Activated naive CD8-positive, alpha-beta T cell (primary cell): ENCODE measurements around the gene DRC1.

Experiments used
- H3K27ac Mint-ChIP-seq: one replicate; pipeline ENCODE4 v1.8.0; 2021; ENCODE audit warnings: mixed read lengths
- H3K27me3 Mint-ChIP-seq: one replicate; pipeline ENCODE4 v1.8.0; 2021; ENCODE audit warnings: mixed read lengths
- H3K36me3 Mint-ChIP-seq: one replicate; pipeline ENCODE4 v1.8.0; 2021; ENCODE audit warnings: mixed read lengths
- H3K4me1 Mint-ChIP-seq: one replicate; pipeline ENCODE4 v1.8.0; 2021; ENCODE audit warnings: low read depth, mixed read lengths
- H3K4me3 Mint-ChIP-seq: one replicate; pipeline ENCODE4 v1.8.0; 2021; ENCODE audit warnings: mild to moderate bottlenecking, mixed read lengths
- H3K9me3 Mint-ChIP-seq: one replicate; pipeline ENCODE4 v1.8.0; 2021; ENCODE audit warnings: low read depth, mixed read lengths

DRC1 gene

GRCh38 chr2:26382564-26382963 lies 19.2 kb upstream of the DRC1 start:
- Mint-ChIP-seq H3K27me3 (no peaks in the 10 kb centered on the region), H3K36me3 (peaks cover 12% of the 10 kb centered on the region), H3K9me3 (no peaks in the 10 kb centered on the region), H3K4me1 (peaks cover 6% of the 10 kb centered on the region), H3K27ac (no peak overlapping the region), H3K4me3 (no peak overlapping the region)

- Mint-ChIP-seq H3K9me3 (no peaks in the 10 kb centered on the region), H3K27ac (no peak overlapping the region), H3K4me1 (no peaks in the 10 kb centered on the region), H3K27me3 (no peaks in the 10 kb centered on the region), H3K36me3 (peaks cover 4% of the 10 kb centered on the region), H3K4me3 (no peak overlapping the region)
These were observed 17.5 kb upstream of the DRC1 start for GRCh38 chr2:26384183-26384582.

GRCh38 chr2:26384597-26384996 lies 17.1 kb upstream of the DRC1 start:
- Mint-ChIP-seq H3K4me1 (no peaks in the 10 kb centered on the region), H3K27ac (no peak overlapping the region), H3K9me3 (no peaks in the 10 kb centered on the region), H3K4me3 (no peak overlapping the region), H3K27me3 (no peaks in the 10 kb centered on the region), H3K36me3 (peaks cover 4% of the 10 kb centered on the region)

- H3K36me3 Mint-ChIP-seq: peaks cover 8% of the 10 kb centered on the region
These were observed 14.5 kb upstream of the DRC1 start for GRCh38 chr2:26387189-26387588.

GRCh38 chr2:26394694-26395093 lies 7.0 kb upstream of the DRC1 start:
- Mint-ChIP-seq H3K36me3 (peaks cover 5% of the 10 kb centered on the region), H3K4me3 (no peak overlapping the region), H3K27ac (no peak overlapping the region), H3K4me1 (peaks cover 25% of the 10 kb centered on the region), H3K27me3 (no peaks in the 10 kb centered on the region), H3K9me3 (no peaks in the 10 kb centered on the region)

More at GRCh38 chr2:26387189-26387588, 14.5 kb upstream of the DRC1 start:
- no peak overlapping the region for H3K4me3 Mint-ChIP-seq
- no peaks in the 10 kb centered on the region for H3K9me3 Mint-ChIP-seq
- no peak overlapping the region for H3K27ac Mint-ChIP-seq
- H3K27me3 Mint-ChIP-seq: no peaks in the 10 kb centered on the region
- no peaks in the 10 kb centered on the region for H3K4me1 Mint-ChIP-seq

- H3K36me3 Mint-ChIP-seq: peaks cover 2% of the 10 kb centered on the region
- no peaks in the 10 kb centered on the region for H3K27me3 Mint-ChIP-seq
- H3K9me3 Mint-ChIP-seq: no peaks in the 10 kb centered on the region
- no peak overlapping the region for H3K27ac Mint-ChIP-seq
- no peak overlapping the region for H3K4me3 Mint-ChIP-seq
- H3K4me1 Mint-ChIP-seq: peaks cover 29% of the 10 kb centered on the region
These were observed 6.3 kb upstream of the DRC1 start for GRCh38 chr2:26395394-26395793.

GRCh38 chr2:26396734-26397298 lies 4.9 kb upstream of the DRC1 start:
- peaks cover 2% of the 10 kb centered on the region for H3K36me3 Mint-ChIP-seq
- H3K4me3 Mint-ChIP-seq: peak overlapping the region; percentile 20
- H3K27me3 Mint-ChIP-seq: no peaks in the 10 kb centered on the region
- H3K4me1 Mint-ChIP-seq: peaks cover 32% of the 10 kb centered on the region
- no peaks in the 10 kb centered on the region for H3K9me3 Mint-ChIP-seq
- peak overlapping the region; percentile 73 for H3K27ac Mint-ChIP-seq

GRCh38 chr2:26399771-26400376 lies 1.8 kb upstream of the DRC1 start:
- peaks cover 2% of the 10 kb centered on the region for H3K36me3 Mint-ChIP-seq
- H3K4me3 Mint-ChIP-seq: no peak overlapping the region

GRCh38 chr2:26400723-26401122 lies 997 bp upstream of the DRC1 start:
- H3K36me3 Mint-ChIP-seq: peaks cover 2% of the 10 kb centered on the region
- no peaks in the 10 kb centered on the region for H3K9me3 Mint-ChIP-seq
- peaks cover 31% of the 10 kb centered on the region for H3K4me1 Mint-ChIP-seq
- H3K4me3 Mint-ChIP-seq: no peak overlapping the region
- peaks cover 1% of the 10 kb centered on the region for H3K27me3 Mint-ChIP-seq
- H3K27ac Mint-ChIP-seq: no peak overlapping the region

More at GRCh38 chr2:26399771-26400376, 1.8 kb upstream of the DRC1 start:
- no peak overlapping the region for H3K27ac Mint-ChIP-seq
- peaks cover 1% of the 10 kb centered on the region for H3K27me3 Mint-ChIP-seq
- H3K4me1 Mint-ChIP-seq: peaks cover 32% of the 10 kb centered on the region
- no peaks in the 10 kb centered on the region for H3K9me3 Mint-ChIP-seq

- H3K4me3 Mint-ChIP-seq: no peak overlapping the region
- H3K27ac Mint-ChIP-seq: no peak overlapping the region
These were observed 5.8 kb downstream of the DRC1 start for GRCh38 chr2:26407526-26407925.

GRCh38 chr2:26409785-26410184 lies 8.1 kb downstream of the DRC1 start:
- H3K9me3 Mint-ChIP-seq: no peaks in the 10 kb centered on the region
- peaks cover 7% of the 10 kb centered on the region for H3K4me1 Mint-ChIP-seq
- H3K4me3 Mint-ChIP-seq: no peak overlapping the region
- peaks cover 5% of the 10 kb centered on the region for H3K36me3 Mint-ChIP-seq
- H3K27me3 Mint-ChIP-seq: peaks cover 12% of the 10 kb centered on the region
- no peak overlapping the region for H3K27ac Mint-ChIP-seq

More at GRCh38 chr2:26407526-26407925, 5.8 kb downstream of the DRC1 start:
- H3K36me3 Mint-ChIP-seq: peaks cover 5% of the 10 kb centered on the region
- peaks cover 7% of the 10 kb centered on the region for H3K4me1 Mint-ChIP-seq
- H3K9me3 Mint-ChIP-seq: no peaks in the 10 kb centered on the region
- peaks cover 13% of the 10 kb centered on the region for H3K27me3 Mint-ChIP-seq

- peaks cover 5% of the 10 kb centered on the region for H3K36me3 Mint-ChIP-seq
- no peak overlapping the region for H3K4me3 Mint-ChIP-seq
- peaks cover 12% of the 10 kb centered on the region for H3K27me3 Mint-ChIP-seq
- H3K9me3 Mint-ChIP-seq: no peaks in the 10 kb centered on the region
- H3K27ac Mint-ChIP-seq: no peak overlapping the region
- H3K4me1 Mint-ChIP-seq: peaks cover 7% of the 10 kb centered on the region
These were observed 9.1 kb downstream of the DRC1 start for GRCh38 chr2:26410764-26411243.

GRCh38 chr2:26411419-26411818 lies 9.7 kb downstream of the DRC1 start:
- H3K27me3 Mint-ChIP-seq: peaks cover 12% of the 10 kb centered on the region
- H3K9me3 Mint-ChIP-seq: no peaks in the 10 kb centered on the region
- H3K4me3 Mint-ChIP-seq: no peak overlapping the region
- peak overlapping the region; percentile 10 for H3K27ac Mint-ChIP-seq
- peaks cover 5% of the 10 kb centered on the region for H3K36me3 Mint-ChIP-seq
- peaks cover 7% of the 10 kb centered on the region for H3K4me1 Mint-ChIP-seq

- Mint-ChIP-seq H3K4me3 (peak overlapping the region; percentile 49), H3K4me1 (peaks cover 7% of the 10 kb centered on the region), H3K9me3 (no peaks in the 10 kb centered on the region), H3K36me3 (peaks cover 5% of the 10 kb centered on the region), H3K27me3 (peaks cover 9% of the 10 kb centered on the region), H3K27ac (no peak overlapping the region)
These were observed 10.5 kb downstream of the DRC1 start for GRCh38 chr2:26412091-26412673.

GRCh38 chr2:26414311-26414710 lies 12.6 kb downstream of the DRC1 start:
- Mint-ChIP-seq H3K36me3 (no peaks in the 10 kb centered on the region), H3K9me3 (no peaks in the 10 kb centered on the region), H3K4me1 (peaks cover 7% of the 10 kb centered on the region), H3K4me3 (no peak overlapping the region), H3K27me3 (no peaks in the 10 kb centered on the region), H3K27ac (no peak overlapping the region)
